IPS-11a (cell line): ENCODE results near the gene ALX1.

Experiments
- H3K4me3 ChIP-seq: one replicate; pipeline ENCODE4 v1.5.1; 2013; ENCODE audit warnings: low read depth, low read length, control low read depth

Gene ALX1

DNA sequence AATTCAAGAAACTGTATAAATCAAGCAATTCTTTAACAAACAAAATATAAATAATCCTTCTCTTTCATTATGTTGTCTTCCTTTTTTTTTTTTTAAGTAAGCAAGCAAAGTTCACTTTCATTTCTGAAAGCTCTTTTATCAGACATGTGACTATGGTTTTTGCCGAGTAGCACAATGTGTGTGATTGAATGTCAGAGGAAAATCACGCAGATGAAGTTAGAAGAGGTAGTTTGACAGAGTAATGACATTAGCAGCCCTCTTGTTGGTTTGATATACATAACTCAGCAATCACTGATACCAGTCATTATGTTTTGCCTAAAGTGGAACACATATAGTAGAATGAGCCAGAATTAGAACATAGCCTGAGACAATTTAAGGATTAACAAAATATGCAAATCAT lies 19.0 kb downstream of the ALX1 start:
- H3K4me3 ChIP-seq, result no peak overlapping the region

GRCh38 chr12:85301051-85301450 lies 21.0 kb downstream of the ALX1 start:
- H3K4me3 ChIP-seq, result no peak overlapping the region

- H3K4me3 ChIP-seq, result no peak overlapping the region
These were observed 28.4 kb downstream of the ALX1 start for GRCh38 chr12:85308374-85308773.

GRCh38 chr12:85309125-85309566 lies 29.1 kb downstream of the ALX1 start:
- H3K4me3 ChIP-seq, result no peak overlapping the region

GRCh38 chr12:85310025-85310424 lies 30.0 kb downstream of the ALX1 start:
- H3K4me3 ChIP-seq, result no peak overlapping the region

GRCh38 chr12:85310456-85311076 lies 30.5 kb downstream of the ALX1 start:
- no peak overlapping the region for H3K4me3 ChIP-seq

- peak overlapping the region; percentile 13 for H3K4me3 ChIP-seq
These were observed 38.0 kb downstream of the ALX1 start for GRCh38 chr12:85317866-85318636.

DNA sequence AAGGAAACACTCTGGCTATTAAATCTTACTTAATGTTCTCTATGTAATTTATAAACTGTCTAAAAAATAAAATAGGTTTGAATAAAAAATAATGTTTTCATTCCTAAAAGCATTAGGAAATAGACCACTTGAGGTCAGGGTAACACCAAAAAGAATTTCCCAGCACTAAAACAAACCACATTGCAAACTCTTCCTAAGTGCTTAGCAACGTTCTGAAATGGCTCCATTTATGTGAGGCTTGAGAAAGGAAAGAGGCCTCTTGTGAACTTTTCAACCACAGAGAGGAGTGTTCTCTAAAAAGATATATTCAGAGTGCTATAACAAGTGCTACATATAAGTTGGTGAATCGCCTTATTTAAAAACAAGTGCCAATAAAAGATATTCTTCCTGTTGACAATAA lies 42.7 kb downstream of the ALX1 start:
- H3K4me3 ChIP-seq, result no peak overlapping the region

DNA sequence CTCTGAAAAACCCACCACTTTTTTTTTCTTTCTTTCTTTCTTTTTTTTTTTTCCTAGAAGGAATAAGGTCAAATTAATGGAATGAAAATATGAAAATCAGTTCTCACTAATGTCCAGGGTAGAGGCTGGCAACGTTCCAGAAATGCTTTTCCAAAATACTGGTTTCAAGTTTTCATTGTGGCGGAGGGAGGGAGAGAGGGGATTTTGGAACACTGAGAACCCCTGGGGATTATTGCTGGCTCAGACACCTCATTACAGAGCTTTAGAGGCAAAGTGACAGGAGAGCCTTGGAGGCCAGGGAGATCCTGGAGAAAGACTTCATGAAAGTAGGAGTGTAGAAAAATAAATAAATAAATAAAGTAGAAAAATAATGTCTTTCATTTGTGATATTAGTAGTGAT lies 45.4 kb downstream of the ALX1 start:
- H3K4me3 ChIP-seq, result no peak overlapping the region

DNA sequence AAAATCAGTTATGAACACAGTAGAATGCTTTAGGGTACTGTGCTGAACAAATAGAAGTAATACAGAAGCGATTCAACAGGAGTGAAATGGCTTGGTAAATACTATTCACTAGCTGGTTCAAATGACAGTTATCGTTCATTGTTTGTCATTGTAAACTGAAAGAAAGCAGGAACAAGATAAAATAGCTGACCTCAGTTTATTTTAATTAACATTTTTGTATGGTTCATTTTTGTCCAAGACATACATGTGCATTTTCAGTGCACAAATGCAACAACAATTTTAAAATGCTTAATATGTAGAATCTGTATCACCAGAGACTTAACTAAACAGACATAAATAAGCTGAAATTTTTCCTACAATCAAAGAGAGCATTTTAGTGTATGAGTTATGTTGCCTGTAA lies 49.9 kb downstream of the ALX1 start:
- no peak overlapping the region for H3K4me3 ChIP-seq

GRCh38 chr12:85348779-85349178 lies 68.8 kb downstream of the ALX1 start:
- H3K4me3 ChIP-seq, result no peak overlapping the region

- no peak overlapping the region for H3K4me3 ChIP-seq
These were observed 70.3 kb downstream of the ALX1 start for GRCh38 chr12:85350356-85350755.
